Ecto neural progenitor cell (in vitro differentiated cells): ENCODE measurements around the gene FFAR1.

Experiments
- DNase-seq: peaks from one replicate; pipeline ENCODE4 v3.0.0-alpha.2; 2018; ENCODE audit warnings: low spot score

FFAR1 gene

GRCh38 chr19:35389192-35389861 is 41.6 kb downstream of the FFAR1 start:
- peak; percentile 18 for DNase-seq

DNA sequence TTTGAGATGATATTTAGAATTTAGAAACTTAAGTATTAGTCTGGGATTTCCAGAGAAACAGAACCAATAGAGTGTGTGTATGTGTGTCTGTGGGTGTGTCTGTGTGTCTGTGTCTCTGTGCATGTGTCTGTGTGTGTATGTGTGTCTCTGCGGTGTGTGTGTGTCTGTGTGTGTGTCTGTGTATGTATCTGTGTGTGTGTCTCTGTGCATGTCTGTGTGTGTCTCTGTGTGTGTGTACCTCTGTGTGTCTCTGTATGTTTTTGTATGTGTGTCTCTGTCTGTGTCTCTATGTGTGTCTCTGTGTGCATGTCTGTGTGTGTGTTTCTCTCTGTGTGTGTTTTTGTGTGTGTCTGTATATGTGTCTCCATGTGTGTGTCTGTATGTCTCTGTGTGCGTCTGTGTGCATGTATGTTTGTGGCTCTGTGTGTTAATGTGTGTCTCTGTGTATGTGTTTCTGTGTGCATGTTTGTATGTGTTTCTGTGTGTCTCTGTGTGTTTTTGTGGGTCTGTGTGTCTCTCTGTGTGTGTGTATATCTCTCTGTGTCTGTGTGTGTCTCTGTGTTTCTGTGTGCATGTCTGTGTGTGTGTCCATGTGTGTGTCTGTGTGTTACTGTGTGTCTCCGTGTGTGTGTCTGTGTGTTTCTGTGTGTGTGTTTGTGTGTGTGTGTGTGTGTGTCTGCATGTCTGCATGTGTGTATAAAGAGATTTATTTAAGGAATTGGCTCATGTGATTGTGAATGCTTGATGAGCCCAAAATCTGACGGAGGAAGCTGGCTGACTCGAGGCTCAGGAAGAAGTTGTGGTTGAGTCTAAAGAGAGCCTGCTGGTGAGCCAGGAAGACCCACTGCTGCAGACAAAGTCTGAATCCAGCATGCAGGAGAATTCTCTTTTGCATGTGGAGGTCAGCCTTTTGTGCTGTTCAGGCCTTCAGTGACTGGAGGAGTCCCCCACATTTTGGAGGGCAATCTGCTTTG is 45.3 kb downstream of the FFAR1 start:
- peak; percentile 23 for DNase-seq

DNA sequence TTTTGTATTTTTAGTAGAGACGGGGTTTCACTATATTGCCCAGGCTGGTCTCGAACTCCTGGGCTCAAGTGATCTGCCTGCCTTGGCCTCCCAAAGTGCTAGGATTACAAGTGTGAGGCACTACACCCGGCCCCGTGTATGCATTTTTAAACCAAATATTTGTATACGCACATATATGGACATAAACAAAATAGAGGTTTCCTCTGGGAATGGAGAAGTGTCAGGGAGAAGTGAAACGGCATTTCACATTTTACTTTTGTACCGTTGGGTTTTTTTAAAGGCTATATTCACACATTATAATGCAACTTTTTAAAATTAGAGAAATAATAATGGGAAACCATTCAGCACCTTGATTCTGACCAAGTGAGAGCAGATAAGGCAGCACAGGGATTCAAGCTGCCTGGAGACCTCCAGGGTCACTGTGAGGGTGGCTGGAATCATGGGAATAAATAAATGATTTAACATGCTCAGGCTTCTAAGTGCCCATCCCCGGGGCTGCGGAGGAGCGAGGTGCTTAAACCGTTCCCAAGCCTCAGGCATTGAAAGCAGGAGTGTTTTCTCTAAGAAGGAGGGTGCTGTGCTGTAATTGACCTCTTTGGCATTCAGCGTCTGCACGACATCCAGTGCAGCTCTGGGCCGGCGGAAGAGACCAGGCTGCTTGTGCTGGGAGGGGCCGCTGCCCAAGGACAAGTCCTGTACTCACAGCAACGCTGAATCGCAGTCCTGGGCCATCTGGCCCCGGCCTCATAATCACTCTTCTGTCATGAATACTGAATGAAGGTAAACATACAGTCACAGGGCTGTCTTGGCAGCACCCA is 47.9 kb downstream of the FFAR1 start:
- DNase-seq = peak; percentile 54

GRCh38 chr19:35396240-35396885 is 48.7 kb downstream of the FFAR1 start:
- no peak for DNase-seq

DNA sequence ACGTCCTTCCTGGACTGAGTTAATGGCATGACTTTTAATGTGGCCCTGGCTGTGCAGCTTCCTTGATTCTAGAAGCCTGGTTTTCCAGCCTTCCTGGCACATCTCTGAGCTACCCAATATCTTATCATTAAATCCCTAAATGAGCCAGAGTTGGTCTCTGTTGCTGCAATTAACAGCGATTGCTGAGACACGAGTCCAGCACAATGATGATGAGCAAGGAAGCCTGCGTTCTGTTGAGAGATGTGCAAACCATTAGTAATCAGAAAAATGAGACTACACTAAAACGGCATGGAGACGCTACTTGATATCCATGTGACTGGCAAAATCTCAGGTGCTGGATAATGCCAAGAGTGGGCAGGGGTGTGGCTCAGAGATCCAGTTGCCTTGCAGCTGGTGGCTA is 49.4 kb downstream of the FFAR1 start:
- no peak for DNase-seq
